ENCODE data around the gene RFTN2. TPM values are rescaled to one million over a fixed set of nuclear protein-coding genes. Genes with fewer than 3 reads are reported as not detected.
"Not testable (repeated sequence)": the region's sequence is repeated elsewhere in the genome, so short reads cannot be mapped to it uniquely, and the experiment has no call there.

Gene RFTN2
- total and polyA plus RNA-seq, 9 donors, result 10.3 to 25.9 (median 16.8) TPM

GRCh38 chr2:197587255-197587654 is 88.1 kb downstream of the RFTN2 start:
- H3K9me3 ChIP-seq (replicated peaks; ENCODE audit: control insufficient read depth, low read depth, low read length); H3K4me1 ChIP-seq (ENCODE audit: control insufficient read depth, insufficient read depth, low read length); H3K27ac ChIP-seq (ENCODE audit: low read length); H3K27me3 ChIP-seq (ENCODE audit: control insufficient read depth, insufficient read depth, low read length); H3K4me3 ChIP-seq (ENCODE audit: low read length); DNase-seq: not testable (repeated sequence)
- 100% methylated on average over 1 of the region's 7 CpGs for WGBS (ENCODE audit: insufficient coverage)
- peaks cover 15% of the 10 kb centered on the region for H3K36me3 ChIP-seq (ENCODE audit: control insufficient read depth, insufficient read depth, low read length)

- H3K4me1 ChIP-seq (ENCODE audit: control insufficient read depth, insufficient read depth, low read length); H3K9me3 ChIP-seq (replicated peaks; ENCODE audit: control insufficient read depth, low read depth, low read length); DNase-seq; H3K27me3 ChIP-seq (ENCODE audit: control insufficient read depth, insufficient read depth, low read length); H3K27ac ChIP-seq (ENCODE audit: low read length); H3K36me3 ChIP-seq (ENCODE audit: control insufficient read depth, insufficient read depth, low read length); H3K4me3 ChIP-seq (ENCODE audit: low read length): not testable (repeated sequence)
- 92% methylated on average over 2 of the region's 3 CpGs for WGBS (ENCODE audit: insufficient coverage)
These were observed 95.2 kb downstream of the RFTN2 start for GRCh38 chr2:197580166-197580565.

- not testable (repeated sequence) for H3K4me1 ChIP-seq (ENCODE audit: control insufficient read depth, insufficient read depth, low read length); H3K27me3 ChIP-seq (ENCODE audit: control insufficient read depth, insufficient read depth, low read length); H3K36me3 ChIP-seq (ENCODE audit: control insufficient read depth, insufficient read depth, low read length); H3K9me3 ChIP-seq (replicated peaks; ENCODE audit: control insufficient read depth, low read depth, low read length); H3K27ac ChIP-seq (ENCODE audit: low read length); H3K4me3 ChIP-seq (ENCODE audit: low read length); DNase-seq
- whole genome bisulfite sequencing (ENCODE audit: insufficient coverage), result 71% methylated on average over 2 of the region's 2 CpGs
These were observed 97.1 kb downstream of the RFTN2 start for GRCh38 chr2:197578294-197578693.

DNA sequence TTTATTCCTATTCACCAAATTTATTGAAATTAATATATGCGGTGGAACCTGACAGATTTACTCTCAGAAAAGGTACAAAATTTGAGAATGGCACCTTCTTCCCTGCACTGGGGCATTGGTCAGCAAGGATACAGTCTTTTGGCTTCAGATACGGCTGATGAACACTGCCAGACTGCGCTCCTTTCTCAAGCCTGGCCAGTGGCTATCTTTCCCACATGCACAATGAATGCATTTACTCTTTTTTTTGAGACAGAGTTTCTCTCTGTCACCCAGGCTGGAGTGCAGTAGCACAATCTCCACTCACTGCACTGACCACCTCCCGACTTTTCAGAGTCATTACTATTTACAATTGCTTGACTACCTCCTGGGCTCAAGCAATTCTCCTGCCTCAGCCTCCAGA is 97.9 kb downstream of the RFTN2 start:
- H3K9me3 ChIP-seq (replicated peaks; ENCODE audit: control insufficient read depth, low read depth, low read length), result peaks cover 4% of the 10 kb centered on the region
- H3K27me3 ChIP-seq (ENCODE audit: control insufficient read depth, insufficient read depth, low read length), result no peaks in the 10 kb centered on the region
- no peak overlapping the region for H3K27ac ChIP-seq (ENCODE audit: low read length)
- no peak for DNase-seq
- no peak overlapping the region for H3K4me3 ChIP-seq (ENCODE audit: low read length)
- peaks cover 5% of the 10 kb centered on the region for H3K36me3 ChIP-seq (ENCODE audit: control insufficient read depth, insufficient read depth, low read length)
- WGBS (ENCODE audit: insufficient coverage), result 67% methylated on average over 4 of the region's 4 CpGs
- peaks cover 2% of the 10 kb centered on the region for H3K4me1 ChIP-seq (ENCODE audit: control insufficient read depth, insufficient read depth, low read length)

- Histone ChIP-seq H3K9me3 (replicated peaks; ENCODE audit: control insufficient read depth, low read depth, low read length) (peaks cover 4% of the 10 kb centered on the region), H3K4me1 (ENCODE audit: control insufficient read depth, insufficient read depth, low read length) (peaks cover 5% of the 10 kb centered on the region), H3K27ac (ENCODE audit: low read length) (peak overlapping the region; percentile 15), H3K27me3 (ENCODE audit: control insufficient read depth, insufficient read depth, low read length) (no peaks in the 10 kb centered on the region), H3K4me3 (ENCODE audit: low read length) (no peak overlapping the region), H3K36me3 (ENCODE audit: control insufficient read depth, insufficient read depth, low read length) (peaks cover 5% of the 10 kb centered on the region)
- WGBS (ENCODE audit: insufficient coverage), result no CpG with 5 or more reads among the region's 3 CpGs
- peak; percentile 93 for DNase-seq
These were observed 98.8 kb downstream of the RFTN2 start for GRCh38 chr2:197576631-197577030.

DNA sequence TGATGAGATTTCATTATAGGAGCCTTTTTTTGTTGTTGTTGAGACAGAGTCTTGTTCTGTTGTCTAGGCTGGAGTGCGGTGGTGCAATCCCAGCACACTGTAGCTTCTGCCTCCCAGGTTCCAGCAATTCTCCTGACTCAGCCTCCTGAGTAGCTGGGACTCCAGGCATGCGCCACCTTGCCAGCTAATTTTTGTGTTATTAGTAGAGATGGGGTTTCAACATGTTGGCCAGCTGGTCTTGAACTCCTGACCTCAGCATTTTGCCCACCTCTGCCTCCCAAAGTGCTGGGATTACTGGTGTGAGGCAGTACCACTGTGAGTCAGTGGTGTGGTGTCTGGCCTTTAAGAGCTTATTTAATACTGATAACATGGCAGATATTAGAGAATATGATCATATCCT is 99.4 kb downstream of the RFTN2 start:
- H3K4me1 ChIP-seq (ENCODE audit: control insufficient read depth, insufficient read depth, low read length), result peaks cover 5% of the 10 kb centered on the region
- no peak overlapping the region for H3K27ac ChIP-seq (ENCODE audit: low read length)
- no peak overlapping the region for H3K4me3 ChIP-seq (ENCODE audit: low read length)
- no CpG with 5 or more reads among the region's 2 CpGs for WGBS (ENCODE audit: insufficient coverage)
- H3K27me3 ChIP-seq (ENCODE audit: control insufficient read depth, insufficient read depth, low read length), result no peaks in the 10 kb centered on the region
- H3K9me3 ChIP-seq (replicated peaks; ENCODE audit: control insufficient read depth, low read depth, low read length), result peaks cover 4% of the 10 kb centered on the region
- H3K36me3 ChIP-seq (ENCODE audit: control insufficient read depth, insufficient read depth, low read length), result peaks cover 5% of the 10 kb centered on the region
- DNase-seq, result no peak

DNA sequence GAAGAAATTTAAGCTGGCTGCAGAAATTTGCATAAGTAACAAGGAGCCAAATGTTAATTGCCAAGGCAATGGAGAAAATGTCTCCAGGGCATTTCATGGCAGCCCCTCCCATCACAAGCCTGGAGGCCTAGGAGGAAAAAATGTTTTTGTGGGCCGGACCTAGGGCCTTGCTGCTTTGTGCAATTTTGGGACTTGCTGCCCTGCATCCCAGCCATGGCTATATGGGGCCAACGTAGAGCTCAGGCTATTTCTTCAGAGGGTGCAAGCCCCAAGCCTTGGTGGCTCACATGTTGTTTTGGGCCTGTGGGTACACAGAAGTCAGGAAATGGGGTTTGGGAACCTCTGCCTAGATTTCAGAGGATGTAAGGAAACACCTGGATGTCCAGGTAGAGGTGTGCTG is 101.8 kb downstream of the RFTN2 start:
- peaks cover 4% of the 10 kb centered on the region for H3K9me3 ChIP-seq (replicated peaks; ENCODE audit: control insufficient read depth, low read depth, low read length)
- no peak overlapping the region for H3K27ac ChIP-seq (ENCODE audit: low read length)
- WGBS (ENCODE audit: insufficient coverage), result 100% methylated on average over 2 of the region's 2 CpGs
- H3K4me1 ChIP-seq (ENCODE audit: control insufficient read depth, insufficient read depth, low read length), result peaks cover 5% of the 10 kb centered on the region
- no peak overlapping the region for H3K4me3 ChIP-seq (ENCODE audit: low read length)
- no peak for DNase-seq
- H3K27me3 ChIP-seq (ENCODE audit: control insufficient read depth, insufficient read depth, low read length), result no peaks in the 10 kb centered on the region
- peaks cover 5% of the 10 kb centered on the region for H3K36me3 ChIP-seq (ENCODE audit: control insufficient read depth, insufficient read depth, low read length)

DNA sequence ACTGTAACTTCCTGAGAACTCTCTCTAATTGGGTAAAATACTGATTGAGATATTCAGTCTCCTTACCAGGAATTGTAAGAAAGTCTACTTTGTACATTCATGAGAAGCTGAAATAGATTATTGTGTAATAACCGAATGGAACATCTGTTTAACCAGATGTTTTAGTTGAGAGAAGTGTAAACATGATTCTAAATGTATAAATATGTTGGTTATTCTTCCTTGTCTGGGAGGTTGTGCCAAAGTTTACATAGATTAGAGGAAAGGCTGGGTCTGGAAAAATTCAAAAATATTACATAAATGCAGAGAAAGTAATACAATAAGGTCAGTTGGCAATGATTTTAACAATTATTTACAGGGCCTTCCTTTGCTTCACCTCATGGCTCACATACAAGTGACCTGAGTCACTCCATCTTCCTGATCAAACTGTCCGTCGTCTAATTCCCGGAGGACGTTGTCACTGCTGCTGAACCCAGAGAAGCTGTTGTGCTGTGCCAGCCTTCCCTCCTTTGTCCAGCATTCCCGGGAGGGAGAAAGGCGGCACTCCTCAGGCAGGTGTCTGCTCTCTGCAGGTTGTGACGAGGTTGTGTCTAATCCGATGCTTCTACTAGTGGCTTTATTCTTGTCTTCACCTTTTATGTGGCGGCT is 103.6 kb downstream of the RFTN2 start:
- Histone ChIP-seq H3K9me3 (replicated peaks; ENCODE audit: control insufficient read depth, low read depth, low read length) (peaks cover 4% of the 10 kb centered on the region), H3K4me3 (ENCODE audit: low read length) (no peak overlapping the region), H3K27me3 (ENCODE audit: control insufficient read depth, insufficient read depth, low read length) (no peaks in the 10 kb centered on the region), H3K4me1 (ENCODE audit: control insufficient read depth, insufficient read depth, low read length) (peaks cover 5% of the 10 kb centered on the region), H3K27ac (ENCODE audit: low read length) (peak overlapping the region; percentile 68), H3K36me3 (ENCODE audit: control insufficient read depth, insufficient read depth, low read length) (peaks cover 5% of the 10 kb centered on the region)
- 48% methylated on average over 6 of the region's 10 CpGs for WGBS (ENCODE audit: insufficient coverage)
- DNase-seq, result peak; percentile 93

GRCh38 chr2:197560146-197560665 is 115.2 kb downstream of the RFTN2 start:
- no peaks in the 10 kb centered on the region for H3K9me3 ChIP-seq (replicated peaks; ENCODE audit: control insufficient read depth, low read depth, low read length)
- no peaks in the 10 kb centered on the region for H3K4me1 ChIP-seq (ENCODE audit: control insufficient read depth, insufficient read depth, low read length)
- no peaks in the 10 kb centered on the region for H3K27me3 ChIP-seq (ENCODE audit: control insufficient read depth, insufficient read depth, low read length)
- no peak for DNase-seq
- no peak overlapping the region for H3K4me3 ChIP-seq (ENCODE audit: low read length)
- WGBS (ENCODE audit: insufficient coverage), result 81% methylated on average over 3 of the region's 9 CpGs
- peak overlapping the region; percentile 35 for H3K27ac ChIP-seq (ENCODE audit: low read length)
- peaks cover 5% of the 10 kb centered on the region for H3K36me3 ChIP-seq (ENCODE audit: control insufficient read depth, insufficient read depth, low read length)

DNA sequence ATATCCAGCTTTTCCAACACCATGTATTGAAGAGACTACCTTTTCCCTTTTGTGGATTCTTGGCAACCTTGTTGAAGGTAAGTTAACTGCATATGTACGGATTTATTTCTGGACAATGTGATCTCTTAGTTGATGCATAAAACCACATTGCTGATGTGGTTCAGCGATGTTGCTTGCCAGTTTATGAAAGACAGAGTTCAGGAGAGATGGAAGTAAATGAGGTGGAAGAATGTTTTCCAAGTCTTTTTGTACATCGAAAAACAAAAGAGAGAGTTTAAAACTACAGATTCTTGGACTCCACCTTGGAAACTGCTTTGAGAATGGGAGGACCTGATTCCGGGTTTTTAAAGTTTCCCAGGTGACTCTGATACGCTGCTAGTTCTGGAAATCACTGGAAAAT is 115.7 kb downstream of the RFTN2 start:
- peak; percentile 54 for DNase-seq
- no peaks in the 10 kb centered on the region for H3K4me1 ChIP-seq (ENCODE audit: control insufficient read depth, insufficient read depth, low read length)
- H3K27me3 ChIP-seq (ENCODE audit: control insufficient read depth, insufficient read depth, low read length), result no peaks in the 10 kb centered on the region
- no peak overlapping the region for H3K4me3 ChIP-seq (ENCODE audit: low read length)
- peak overlapping the region; percentile 35 for H3K27ac ChIP-seq (ENCODE audit: low read length)
- H3K9me3 ChIP-seq (replicated peaks; ENCODE audit: control insufficient read depth, low read depth, low read length), result no peaks in the 10 kb centered on the region
- 69% methylated on average over 3 of the region's 5 CpGs for WGBS (ENCODE audit: insufficient coverage)
- H3K36me3 ChIP-seq (ENCODE audit: control insufficient read depth, insufficient read depth, low read length), result peaks cover 5% of the 10 kb centered on the region

DNA sequence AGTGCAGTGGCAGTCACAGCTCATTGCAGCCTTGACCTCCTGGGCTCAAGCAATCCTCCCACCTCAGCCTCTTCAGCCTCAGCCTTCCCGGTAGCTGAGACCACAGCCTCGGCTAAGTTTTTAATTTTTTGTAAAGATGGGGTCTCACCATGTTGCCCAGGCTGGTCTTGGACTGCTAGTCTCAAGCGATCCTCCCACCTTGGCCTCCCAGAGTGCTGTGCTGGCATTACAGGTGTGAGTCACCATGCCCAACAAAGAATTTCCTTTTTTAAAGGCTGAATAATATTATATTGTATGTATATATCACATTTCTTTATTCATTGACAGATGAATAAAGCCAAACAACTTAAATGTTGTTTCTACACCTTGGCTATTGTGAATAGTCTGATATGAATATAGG is 117.0 kb downstream of the RFTN2 start:
- Histone ChIP-seq H3K27ac (ENCODE audit: low read length) (no peak overlapping the region), H3K9me3 (replicated peaks; ENCODE audit: control insufficient read depth, low read depth, low read length) (no peaks in the 10 kb centered on the region), H3K4me1 (ENCODE audit: control insufficient read depth, insufficient read depth, low read length) (no peaks in the 10 kb centered on the region), H3K27me3 (ENCODE audit: control insufficient read depth, insufficient read depth, low read length) (no peaks in the 10 kb centered on the region), H3K36me3 (ENCODE audit: control insufficient read depth, insufficient read depth, low read length) (peaks cover 11% of the 10 kb centered on the region), H3K4me3 (ENCODE audit: low read length) (no peak overlapping the region)
- no peak for DNase-seq
- no CpG with 5 or more reads among the region's 3 CpGs for WGBS (ENCODE audit: insufficient coverage)
